Peyer's patch (tissue), 4 donors: Measurements from ENCODE around the gene C19orf18. TPM values are rescaled to one million over a fixed set of nuclear protein-coding genes. Genes with fewer than 3 reads are reported as not detected.
A peak's percentile ranks its signal among the peaks of the same experiment; 100 is the strongest.

Experiments
- DNase-seq, 3 donors: peaks; one replicate each; pipeline ENCODE4 v3.0.0-alpha.2; 2017 to 2019
- H3K27ac ChIP-seq, 4 donors: fragments of 200-600 bp; sonication (generic); one replicate each; pipeline ENCODE4 v1.5.1; 2016 to 2019
- H3K27me3 ChIP-seq, 2 donors: fragments of 200-600 bp; sonication (generic); one replicate each; pipeline ENCODE4 v1.5.1; 2019
- H3K36me3 ChIP-seq, 3 donors: fragments of 200-600 bp; sonication (generic); one replicate each; pipeline ENCODE4 v1.5.1; 2016 to 2019
- H3K4me1 ChIP-seq, 4 donors: fragments of 200-600 bp; sonication (generic); one replicate each; pipeline ENCODE4 v1.5.1; 2016 to 2019
- H3K4me3 ChIP-seq, 4 donors: fragments of 200-600 bp; sonication (generic); 1 replicate in 3 of 4; 2 replicates in 1 of 4; pipeline ENCODE4 v1.5.1; 2016 to 2019; ENCODE audit warnings: mild to moderate bottlenecking in 1 of 4
- H3K9me3 ChIP-seq, 4 donors: fragments of 200-600 bp; sonication (generic); one replicate each; pipeline ENCODE4 v1.5.1; 2016 to 2019; ENCODE audit warnings: mild to moderate bottlenecking in 1 of 4
- POLR2A ChIP-seq, 2 donors: fragments of 450-650 bp; IDR thresholded peaks; one replicate each; pipeline ENCODE4 v1.5.1; 2017; ENCODE audit warnings: antibody characterized with exemption in 2 of 2, mild to moderate bottlenecking in 2 of 2, moderate library complexity in 2 of 2
- total RNA-seq, 4 donors: library from RNA; depleted of rRNA; stranded (reverse); fragments of >200 nt; gene quantifications; one replicate each; pipeline ENCODE4 v1.1.0, GENCODE V29; 2016
- TF ChIP-seq, protein P1 (sequence below), 6 experiments: fragments of 450-650 bp in 4 of 6; fragments of 200-600 bp in 2 of 6; sonication (generic) in 1 of 6; IDR thresholded peaks; one replicate each; pipeline ENCODE4 v1.5.1; 2017 to 2019; ENCODE audit warnings: antibody characterized with exemption in 6 of 6, mild to moderate bottlenecking in 3 of 6, moderate library complexity in 1 of 6

The C19orf18 gene
- total RNA-seq: 1 to 10 TPM in 2 of 4 donors, not detected in 2; 3.1 to 4.0 TPM

DNA sequence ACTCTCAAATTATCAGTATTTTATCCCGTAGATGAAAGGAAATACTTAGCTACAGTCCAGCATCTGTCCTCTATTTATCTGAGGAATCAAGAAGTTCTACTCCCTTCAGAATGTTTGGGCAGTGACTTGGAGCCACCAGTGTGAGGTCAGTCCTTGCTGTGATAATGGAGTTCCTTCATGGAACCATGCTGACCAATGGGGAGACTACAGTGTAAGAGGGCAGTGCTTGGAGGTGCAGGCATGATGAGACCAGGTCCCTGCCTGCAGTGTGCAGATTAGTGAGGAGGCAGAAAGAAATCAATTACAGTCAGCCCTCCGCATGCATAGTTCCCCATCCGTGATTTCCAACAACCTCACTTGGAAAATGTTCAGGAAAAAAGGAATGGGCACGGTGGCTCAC, at the start of gene C19orf18:
TSS of gene C19orf18 (minus strand) at position 101 of the 400 bp plus-strand sequence. CDS start 102 bp downstream, outside the sequence.
- Histone ChIP-seq H3K27ac (no peak within 1 kb of the TSS), H3K9me3 (peaks cover 0 to 88% (median 45%) of the 10 kb centered on the region in 4 donors), H3K27me3 (no peaks in the 10 kb centered on the region), H3K4me1 (no peaks in the 10 kb centered on the region), H3K36me3 (peaks cover 0 to 28% (median 0%) of the 10 kb centered on the region in 3 donors), H3K4me3 (no peak within 1 kb of the TSS)
- TF ChIP-seq POLR2A (IDR thresholded peaks at IDR 0.05): no peak
- TF ChIP-seq, protein P1, sequence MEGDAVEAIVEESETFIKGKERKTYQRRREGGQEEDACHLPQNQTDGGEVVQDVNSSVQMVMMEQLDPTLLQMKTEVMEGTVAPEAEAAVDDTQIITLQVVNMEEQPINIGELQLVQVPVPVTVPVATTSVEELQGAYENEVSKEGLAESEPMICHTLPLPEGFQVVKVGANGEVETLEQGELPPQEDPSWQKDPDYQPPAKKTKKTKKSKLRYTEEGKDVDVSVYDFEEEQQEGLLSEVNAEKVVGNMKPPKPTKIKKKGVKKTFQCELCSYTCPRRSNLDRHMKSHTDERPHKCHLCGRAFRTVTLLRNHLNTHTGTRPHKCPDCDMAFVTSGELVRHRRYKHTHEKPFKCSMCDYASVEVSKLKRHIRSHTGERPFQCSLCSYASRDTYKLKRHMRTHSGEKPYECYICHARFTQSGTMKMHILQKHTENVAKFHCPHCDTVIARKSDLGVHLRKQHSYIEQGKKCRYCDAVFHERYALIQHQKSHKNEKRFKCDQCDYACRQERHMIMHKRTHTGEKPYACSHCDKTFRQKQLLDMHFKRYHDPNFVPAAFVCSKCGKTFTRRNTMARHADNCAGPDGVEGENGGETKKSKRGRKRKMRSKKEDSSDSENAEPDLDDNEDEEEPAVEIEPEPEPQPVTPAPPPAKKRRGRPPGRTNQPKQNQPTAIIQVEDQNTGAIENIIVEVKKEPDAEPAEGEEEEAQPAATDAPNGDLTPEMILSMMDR (IDR thresholded peaks at IDR 0.05): no peak
- DNase-seq: no peak

DNA sequence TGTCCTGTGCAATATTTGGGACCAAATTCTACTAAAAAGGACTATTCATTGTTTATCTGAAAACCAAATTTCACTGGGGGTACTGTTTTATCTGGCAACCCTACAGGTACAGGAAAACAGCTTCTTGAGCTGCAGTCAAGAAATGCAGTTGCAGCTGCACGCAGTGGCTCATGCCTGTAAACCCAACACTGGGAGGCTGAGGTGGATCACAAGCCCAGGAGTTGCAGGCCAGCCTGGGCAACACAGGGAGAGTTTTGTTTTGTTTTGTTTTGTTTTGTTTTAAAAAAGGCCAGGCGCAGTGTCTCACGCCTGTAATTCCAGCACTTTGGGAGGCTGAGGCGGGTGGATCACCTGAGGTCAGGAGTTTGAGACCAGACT, 47.9 kb upstream of the C19orf18 start:
- Histone ChIP-seq H3K27ac (no peak overlapping the region), H3K27me3 (no peaks in the 10 kb centered on the region), H3K36me3 (no peaks in the 10 kb centered on the region), H3K4me1 (no peaks in the 10 kb centered on the region), H3K4me3 (no peak overlapping the region), H3K9me3 (peaks cover 0 to 6% (median 0%) of the 10 kb centered on the region in 4 donors)
- no peak for DNase-seq
- TF ChIP-seq, protein P1 (IDR thresholded peaks at IDR 0.05): no peak
- no peak for TF ChIP-seq POLR2A (IDR thresholded peaks at IDR 0.05)

DNA sequence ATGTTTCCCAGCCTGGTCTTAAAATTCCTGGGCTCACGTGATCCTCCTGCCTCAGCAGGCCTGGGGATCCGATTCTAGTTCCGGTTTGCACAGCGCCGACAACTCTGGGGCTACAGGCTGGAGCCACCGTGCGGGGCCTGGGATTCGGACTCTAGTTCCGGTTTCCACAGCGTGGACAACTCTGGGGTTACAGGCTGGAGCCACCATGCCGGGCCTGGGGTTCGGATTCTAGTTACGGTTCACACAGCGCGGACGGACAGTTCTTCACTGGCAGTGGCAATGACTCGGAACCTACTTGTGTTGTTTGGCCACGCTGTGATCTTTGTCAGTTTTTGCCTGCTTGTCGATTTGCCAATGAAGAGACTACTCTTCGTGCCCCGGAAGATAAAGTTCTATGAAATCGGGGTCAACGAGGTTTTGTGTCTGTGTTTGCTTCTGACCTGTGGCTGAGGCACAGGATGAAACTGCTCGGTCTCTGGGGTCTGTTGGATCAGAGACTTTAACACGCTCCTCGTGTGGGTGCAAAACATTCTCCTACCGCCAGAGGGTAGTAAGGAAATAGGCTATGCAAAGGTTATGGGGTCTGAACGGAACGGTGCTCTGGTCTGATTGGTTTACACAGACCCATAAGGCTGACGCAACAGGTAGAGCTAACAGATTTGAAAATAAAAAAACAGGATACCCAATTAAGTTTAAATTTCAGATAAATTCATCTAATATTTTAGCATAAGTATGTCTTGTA, 47.4 kb upstream of the C19orf18 start:
- no peak overlapping the region for H3K27ac ChIP-seq
- H3K36me3 ChIP-seq: no peaks in the 10 kb centered on the region
- no peaks in the 10 kb centered on the region for H3K27me3 ChIP-seq
- peaks cover 0 to 6% (median 0%) of the 10 kb centered on the region in 4 donors for H3K9me3 ChIP-seq
- peak in 2 of 3 donors; percentile 25 to 71 for DNase-seq
- H3K4me3 ChIP-seq: no peak overlapping the region
- no peaks in the 10 kb centered on the region for H3K4me1 ChIP-seq
- TF ChIP-seq POLR2A (IDR thresholded peaks at IDR 0.05): no peak
- TF ChIP-seq, protein P1 (IDR thresholded peaks at IDR 0.05): peak; percentile 12 to 63 (median 46)

DNA sequence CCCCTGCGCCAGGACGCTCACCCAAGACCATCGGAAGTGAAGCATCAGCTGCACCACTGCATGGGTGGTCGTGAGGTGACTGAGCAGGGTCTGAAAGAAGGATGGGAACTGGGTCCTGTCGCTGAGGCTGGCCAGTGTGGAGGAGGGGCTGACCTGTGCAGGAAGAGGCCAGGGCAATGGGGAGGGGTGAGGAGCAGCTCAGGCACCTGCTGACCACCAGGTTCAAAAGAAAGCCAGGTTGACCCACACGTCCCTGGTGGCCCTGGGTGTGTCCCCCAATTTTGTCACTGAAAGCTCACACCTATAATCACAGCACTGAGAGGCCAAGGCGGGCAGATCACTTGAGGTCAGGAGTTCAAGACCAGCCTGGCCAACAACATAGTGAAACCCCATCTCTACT, 45.8 kb upstream of the C19orf18 start:
- H3K27me3 ChIP-seq: no peaks in the 10 kb centered on the region
- H3K4me1 ChIP-seq: no peaks in the 10 kb centered on the region
- H3K4me3 ChIP-seq: no peak overlapping the region
- H3K9me3 ChIP-seq: peaks cover 0 to 6% (median 0%) of the 10 kb centered on the region in 4 donors
- TF ChIP-seq, protein P1 (IDR thresholded peaks at IDR 0.05): no peak
- TF ChIP-seq POLR2A (IDR thresholded peaks at IDR 0.05): no peak
- no peak overlapping the region for H3K27ac ChIP-seq
- no peaks in the 10 kb centered on the region for H3K36me3 ChIP-seq
- no peak for DNase-seq

DNA sequence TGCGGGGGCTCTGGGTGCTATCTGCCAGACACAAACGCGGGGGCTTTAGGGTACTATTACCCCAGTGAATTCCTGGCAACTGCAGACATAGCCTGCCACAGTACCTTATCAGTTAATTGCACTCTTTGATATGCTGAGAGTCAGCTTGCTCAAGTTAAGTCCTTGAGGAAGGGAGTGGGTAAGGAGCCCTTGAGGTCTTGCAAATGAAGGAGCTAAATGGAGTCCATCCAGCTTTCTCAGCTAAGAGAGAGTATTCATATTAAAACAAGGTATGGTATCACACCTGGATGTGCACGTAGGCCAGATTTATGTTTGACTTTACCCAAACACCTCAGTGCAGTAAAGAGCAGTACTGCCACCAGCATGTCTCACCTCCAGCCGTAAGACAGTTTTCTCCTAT, 39.8 kb upstream of the C19orf18 start:
- H3K4me3 ChIP-seq: no peak overlapping the region

More for the DNA sequence above, 39.8 kb upstream of the C19orf18 start:
- H3K9me3 ChIP-seq: peaks cover 0 to 22% (median 4%) of the 10 kb centered on the region in 4 donors
- DNase-seq: no peak
- H3K4me1 ChIP-seq: no peaks in the 10 kb centered on the region
- H3K27ac ChIP-seq: no peak overlapping the region
- no peak for TF ChIP-seq POLR2A (IDR thresholded peaks at IDR 0.05)
- TF ChIP-seq, protein P1 (IDR thresholded peaks at IDR 0.05): no peak
- no peaks in the 10 kb centered on the region for H3K36me3 ChIP-seq
- no peaks in the 10 kb centered on the region for H3K27me3 ChIP-seq
